ENCODE data around the gene GP1BA.

GRCh38 chr17:4960279-4960922, 28.3 kb downstream of the GP1BA start:
- TF ChIP-seq CTCF (IDR thresholded peaks at IDR 0.05) (no peak), ZFX (IDR thresholded peaks at IDR 0.05; ENCODE audit: borderline replicate concordance) (no peak)
